HL-60 (cell line): ENCODE measurements around the gene LILRB3.

ENCODE experiments used
- CTCF ChIP-seq: IDR thresholded peaks from one replicate; pipeline ENCODE4 v1.5.1; 2011; ENCODE audit warnings: low read length, control low read depth, inconsistent platforms; ENCODE audit not compliant: insufficient read depth
- POLR2AphosphoS5 ChIP-seq: IDR thresholded peaks from 2 replicates; pipeline ENCODE4 v1.6.1; 2012; ENCODE audit warnings: low read depth
- REST ChIP-seq: IDR thresholded peaks from 2 replicates; pipeline ENCODE4 v1.6.1; 2012; ENCODE audit warnings: low read depth; ENCODE audit not compliant: insufficient replicate concordance
- SPI1 ChIP-seq: IDR thresholded peaks from 2 replicates; pipeline ENCODE4 v1.6.1; 2012; ENCODE audit warnings: low read depth, mild to moderate bottlenecking, borderline replicate concordance

- peak; percentile 73 for TF ChIP-seq REST
- no peak for TF ChIP-seq CTCF
- peak; percentile 99 for TF ChIP-seq POLR2AphosphoS5
- TF ChIP-seq SPI1 = peak; percentile 100
Observed at GRCh38 chr19:54207983-54208783, 14.6 kb downstream of the LILRB3 start.
